Liver (tissue), 3 donors: ENCODE results near the gene TMEM266.

Experiments used
- CTCF ChIP-seq: fragments of 150-350 bp; IDR thresholded peaks from 2 replicates; pipeline ENCODE4 v1.5.1; 2017; ENCODE audit warnings: improper control_type of control experiment, low read depth, low read length; ENCODE audit not compliant: missing input control
- GABPA ChIP-seq, 2 donors: IDR thresholded peaks in 1 of 2; conservative IDR thresholded peaks in 1 of 2; 2 replicates each; pipeline ENCODE4 v1.6.1; 2016; ENCODE audit warnings: antibody characterized with exemption in 2 of 2, mild to moderate bottlenecking in 1 of 2, moderate library complexity in 1 of 2
- donor health status: healthy.
- donor health status: healthy.

- TF ChIP-seq CTCF (no peak), GABPA (IDR thresholded peaks at IDR 0.05 in 1 of 2, conservative IDR thresholded peaks at IDR 0.05 in 1 of 2) (no peak)
These were observed 80.3 kb downstream of the TMEM266 start for GRCh38 chr15:76140074-76140464.
